Measurements from ENCODE around the gene COMMD3. TPM values are rescaled to one million over a fixed set of nuclear protein-coding genes. Genes with fewer than 3 reads are reported as not detected.

COMMD3 gene
- total RNA-seq, 2 donors from 2014 or later, result 10.4 to 14.9 TPM

DNA sequence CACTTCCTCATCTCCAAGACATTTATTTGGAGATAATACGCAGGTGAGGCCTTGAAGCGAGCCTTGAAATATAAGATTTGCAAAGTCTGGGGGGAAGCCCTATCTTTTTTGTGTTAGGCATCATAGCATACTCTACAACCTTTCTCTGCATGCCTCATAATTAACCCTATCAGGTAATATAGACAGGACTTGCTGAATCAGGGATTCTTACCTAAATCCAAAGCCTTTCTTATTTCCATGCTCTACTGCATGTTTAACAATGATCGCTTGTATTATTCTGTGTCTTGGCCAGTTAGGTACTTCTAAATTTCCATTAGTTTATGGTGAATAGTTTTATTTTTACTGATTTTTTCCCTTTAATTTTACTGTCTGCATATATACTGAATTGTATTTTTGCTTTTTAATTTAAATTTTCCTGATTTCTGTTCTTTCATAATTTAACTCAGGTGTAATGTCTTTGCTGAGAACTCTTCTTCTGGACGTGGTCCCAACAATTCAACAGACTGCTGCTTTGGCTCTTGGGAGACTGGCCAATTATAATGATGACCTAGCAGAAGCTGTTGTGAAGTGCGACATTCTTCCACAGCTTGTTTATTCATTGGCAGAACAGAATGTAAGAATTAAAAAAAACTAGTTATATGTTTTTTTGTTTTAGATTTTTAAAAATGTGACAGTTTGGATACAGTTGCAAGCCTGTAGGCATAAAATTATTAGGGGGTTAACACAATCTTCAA lies 48.4 kb downstream of the COMMD3 start:
- Mint-ChIP-seq H3K27ac (no peak overlapping the region), H3K4me1 (no peaks in the 10 kb centered on the region), H3K27me3 (ENCODE audit: insufficient read depth) (no peaks in the 10 kb centered on the region), H3K36me3 (ENCODE audit: low read depth) (no peaks in the 10 kb centered on the region), H3K4me3 (no peak overlapping the region), H3K9me3 (no peaks in the 10 kb centered on the region)
- DNase-seq, result no peak
- WGBS, 2 experiments (ENCODE audit: insufficient coverage in 1 of 2, insufficient read length in 1 of 2), result 91 to 93% methylated on average over 4 to 5 of the region's 5 CpGs
- H3K27ac ChIP-seq (ENCODE audit: low read depth, low read length), result no peak overlapping the region
- no peaks in the 10 kb centered on the region for H3K36me3 ChIP-seq (ENCODE audit: control insufficient read depth, insufficient read depth, low read length)
- no peaks in the 10 kb centered on the region for H3K4me1 ChIP-seq (ENCODE audit: control insufficient read depth, insufficient read depth, low read length)
- no peaks in the 10 kb centered on the region for H3K27me3 ChIP-seq (ENCODE audit: control insufficient read depth, insufficient read depth, low read length, poor library complexity, severe bottlenecking)
- H3K9ac ChIP-seq (ENCODE audit: extremely low read depth, low read length, poor library complexity, severe bottlenecking), result no peak overlapping the region
- TF ChIP-seq, protein P1, sequence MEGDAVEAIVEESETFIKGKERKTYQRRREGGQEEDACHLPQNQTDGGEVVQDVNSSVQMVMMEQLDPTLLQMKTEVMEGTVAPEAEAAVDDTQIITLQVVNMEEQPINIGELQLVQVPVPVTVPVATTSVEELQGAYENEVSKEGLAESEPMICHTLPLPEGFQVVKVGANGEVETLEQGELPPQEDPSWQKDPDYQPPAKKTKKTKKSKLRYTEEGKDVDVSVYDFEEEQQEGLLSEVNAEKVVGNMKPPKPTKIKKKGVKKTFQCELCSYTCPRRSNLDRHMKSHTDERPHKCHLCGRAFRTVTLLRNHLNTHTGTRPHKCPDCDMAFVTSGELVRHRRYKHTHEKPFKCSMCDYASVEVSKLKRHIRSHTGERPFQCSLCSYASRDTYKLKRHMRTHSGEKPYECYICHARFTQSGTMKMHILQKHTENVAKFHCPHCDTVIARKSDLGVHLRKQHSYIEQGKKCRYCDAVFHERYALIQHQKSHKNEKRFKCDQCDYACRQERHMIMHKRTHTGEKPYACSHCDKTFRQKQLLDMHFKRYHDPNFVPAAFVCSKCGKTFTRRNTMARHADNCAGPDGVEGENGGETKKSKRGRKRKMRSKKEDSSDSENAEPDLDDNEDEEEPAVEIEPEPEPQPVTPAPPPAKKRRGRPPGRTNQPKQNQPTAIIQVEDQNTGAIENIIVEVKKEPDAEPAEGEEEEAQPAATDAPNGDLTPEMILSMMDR (conservative IDR thresholded peaks at IDR 0.05), result no peak
- no peaks in the 10 kb centered on the region for H3K9me3 ChIP-seq (ENCODE audit: control insufficient read depth, low read length)
- no peak overlapping the region for H3K4me3 ChIP-seq (ENCODE audit: low read length)

DNA sequence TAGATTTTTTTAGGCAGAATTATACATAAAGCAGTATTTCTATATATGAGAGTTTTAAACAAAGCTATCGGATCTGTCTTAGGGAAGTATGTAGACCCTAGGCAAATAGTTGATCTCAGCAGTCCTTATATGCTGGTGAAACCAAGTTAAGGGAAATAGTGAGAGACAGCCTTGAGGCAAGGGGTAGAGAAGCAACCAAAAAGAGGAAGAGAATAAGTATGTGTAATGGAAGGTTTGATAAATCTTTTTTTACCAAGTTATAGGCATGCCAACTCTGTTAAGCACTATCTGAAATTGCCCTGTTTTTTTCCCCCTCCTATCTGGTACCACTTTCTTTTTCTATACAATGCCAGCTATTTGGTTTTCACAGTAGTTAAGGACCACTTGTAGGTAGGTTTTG lies 49.0 kb downstream of the COMMD3 start:
- Histone ChIP-seq H3K9ac (ENCODE audit: extremely low read depth, low read length, poor library complexity, severe bottlenecking) (no peak overlapping the region), H3K27ac (ENCODE audit: low read depth, low read length) (no peak overlapping the region), H3K9me3 (ENCODE audit: control insufficient read depth, low read length) (no peaks in the 10 kb centered on the region), H3K27me3 (ENCODE audit: control insufficient read depth, insufficient read depth, low read length, poor library complexity, severe bottlenecking) (no peaks in the 10 kb centered on the region), H3K4me3 (ENCODE audit: low read length) (no peak overlapping the region), H3K36me3 (ENCODE audit: control insufficient read depth, insufficient read depth, low read length) (no peaks in the 10 kb centered on the region), H3K4me1 (ENCODE audit: control insufficient read depth, insufficient read depth, low read length) (no peaks in the 10 kb centered on the region)
- TF ChIP-seq, protein P1 (conservative IDR thresholded peaks at IDR 0.05), result no peak
- no peaks in the 10 kb centered on the region for H3K36me3 Mint-ChIP-seq (ENCODE audit: low read depth)
- H3K9me3 Mint-ChIP-seq, result no peaks in the 10 kb centered on the region
- H3K27me3 Mint-ChIP-seq (ENCODE audit: insufficient read depth), result no peaks in the 10 kb centered on the region
- 94 to 100% methylated on average over 1 of the region's 1 CpG for WGBS, 2 experiments (ENCODE audit: insufficient coverage in 1 of 2, insufficient read length in 1 of 2)
- H3K4me1 Mint-ChIP-seq, result no peaks in the 10 kb centered on the region
- H3K4me3 Mint-ChIP-seq, result no peak overlapping the region
- DNase-seq, result no peak
- H3K27ac Mint-ChIP-seq, result no peak overlapping the region

- H3K36me3 Mint-ChIP-seq (ENCODE audit: low read depth), result no peaks in the 10 kb centered on the region
- H3K9me3 Mint-ChIP-seq, result no peaks in the 10 kb centered on the region
- Histone ChIP-seq H3K36me3 (ENCODE audit: control insufficient read depth, insufficient read depth, low read length) (no peaks in the 10 kb centered on the region), H3K4me3 (ENCODE audit: low read length) (no peak overlapping the region), H3K27me3 (ENCODE audit: control insufficient read depth, insufficient read depth, low read length, poor library complexity, severe bottlenecking) (no peaks in the 10 kb centered on the region), H3K27ac (ENCODE audit: low read depth, low read length) (no peak overlapping the region), H3K9ac (ENCODE audit: extremely low read depth, low read length, poor library complexity, severe bottlenecking) (no peak overlapping the region), H3K9me3 (ENCODE audit: control insufficient read depth, low read length) (no peaks in the 10 kb centered on the region), H3K4me1 (ENCODE audit: control insufficient read depth, insufficient read depth, low read length) (no peaks in the 10 kb centered on the region)
- no peak overlapping the region for H3K4me3 Mint-ChIP-seq
- WGBS, 2 experiments (ENCODE audit: insufficient coverage in 1 of 2, insufficient read length in 1 of 2), result 91 to 93% methylated on average over 3 to 4 of the region's 4 CpGs
- TF ChIP-seq, protein P1 (conservative IDR thresholded peaks at IDR 0.05), result no peak
- no peak for DNase-seq
- H3K27me3 Mint-ChIP-seq (ENCODE audit: insufficient read depth), result no peaks in the 10 kb centered on the region
- no peak overlapping the region for H3K27ac Mint-ChIP-seq
- H3K4me1 Mint-ChIP-seq, result no peaks in the 10 kb centered on the region
These were observed 49.7 kb downstream of the COMMD3 start for GRCh38 chr10:22365644-22366434.
